Mesenchymal stem cell (in vitro differentiated cells and primary cell): ENCODE results near the gene CLTCL1.
A peak's percentile ranks its signal among the peaks of the same experiment; 100 is the strongest.

Source experiments
- DNase-seq: peaks from one replicate; pipeline ENCODE4 v3.0.0-alpha.2; 2013
- H2AFZ ChIP-seq: one replicate; pipeline ENCODE4 v1.6.1; 2013; ENCODE audit warnings: low read depth, mild to moderate bottlenecking, control low read depth, inconsistent platforms, low read length, moderate library complexity
- H2AK5ac ChIP-seq: 2 replicates; pipeline ENCODE4 v1.6.1; 2013; ENCODE audit warnings: low read length, moderate library complexity, mild to moderate bottlenecking, inconsistent platforms; ENCODE audit not compliant: severe bottlenecking
- H2BK120ac ChIP-seq: one replicate; pipeline ENCODE4 v1.6.1; 2013; ENCODE audit warnings: low read depth, mild to moderate bottlenecking, inconsistent platforms, low read length, moderate library complexity
- H2BK12ac ChIP-seq, 2 experiments: one replicate each; pipeline ENCODE4 v1.6.1; 2013; ENCODE audit warnings: inconsistent platforms in 2 of 2, low read length in 2 of 2, mild to moderate bottlenecking in 2 of 2, moderate library complexity in 2 of 2, control low read depth in 1 of 2
- H2BK15ac ChIP-seq: one replicate; pipeline ENCODE4 v1.6.1; 2013; ENCODE audit warnings: mild to moderate bottlenecking, low read depth, inconsistent platforms; ENCODE audit not compliant: poor library complexity, severe bottlenecking
- H2BK5ac ChIP-seq: 2 replicates; pipeline ENCODE4 v1.6.1; 2013; ENCODE audit warnings: low read depth, mild to moderate bottlenecking, low read length, control low read depth, inconsistent platforms; ENCODE audit not compliant: poor library complexity, severe bottlenecking
- H3K14ac ChIP-seq, 2 experiments: one replicate each; pipeline ENCODE4 v1.6.1; 2013; ENCODE audit warnings: inconsistent platforms in 2 of 2, low read length in 2 of 2, control low read depth in 1 of 2, mild to moderate bottlenecking in 1 of 2, moderate library complexity in 1 of 2
- H3K18ac ChIP-seq, 2 experiments: one replicate each; pipeline ENCODE4 v1.6.1; 2013; ENCODE audit warnings: inconsistent platforms in 2 of 2, low read length in 2 of 2, control low read depth in 1 of 2, low read depth in 1 of 2, mild to moderate bottlenecking in 1 of 2
- H3K23ac ChIP-seq, 2 experiments: one replicate each; pipeline ENCODE4 v1.6.1; 2013; ENCODE audit warnings: inconsistent platforms in 2 of 2, low read length in 2 of 2, mild to moderate bottlenecking in 2 of 2, moderate library complexity in 2 of 2, control low read depth in 1 of 2
- H3K27ac ChIP-seq: 2 replicates; pipeline ENCODE4 v1.5.1; 2013; ENCODE audit warnings: mild to moderate bottlenecking, moderate library complexity, low read length, control low read depth, inconsistent platforms; ENCODE audit not compliant: poor library complexity, severe bottlenecking
- H3K27me3 ChIP-seq, 2 experiments: 2 replicates each; pipeline versions ENCODE4 v1.6.1 to v1.7.0; 2013; ENCODE audit warnings: low read length in 2 of 2, mild to moderate bottlenecking in 2 of 2, moderate library complexity in 2 of 2, control low read depth in 1 of 2, inconsistent platforms in 1 of 2; ENCODE audit not compliant: control insufficient read depth in 1 of 2, insufficient read depth in 1 of 2
- H3K36me3 ChIP-seq, 2 experiments: 2 replicates each; pipeline versions ENCODE4 v1.6.1 to v1.7.0; 2013; ENCODE audit warnings: low read length in 2 of 2, control low read depth in 1 of 2, inconsistent platforms in 1 of 2, low read depth in 1 of 2, mild to moderate bottlenecking in 1 of 2; ENCODE audit not compliant: insufficient read depth in 2 of 2, control insufficient read depth in 1 of 2
- H3K4ac ChIP-seq, 2 experiments: one replicate each; pipeline ENCODE4 v1.6.1; 2013; ENCODE audit warnings: inconsistent platforms in 2 of 2, low read length in 2 of 2, mild to moderate bottlenecking in 2 of 2, moderate library complexity in 2 of 2, control low read depth in 1 of 2, low read depth in 1 of 2
- H3K4me1 ChIP-seq: 2 replicates; pipeline ENCODE4 v1.6.1; 2013; ENCODE audit warnings: low read depth, low read length, control low read depth; ENCODE audit not compliant: control insufficient read depth, insufficient read depth
- H3K4me2 ChIP-seq: 2 replicates; pipeline ENCODE4 v1.6.1; 2013; ENCODE audit warnings: low read length, mild to moderate bottlenecking, inconsistent platforms; ENCODE audit not compliant: poor library complexity, severe bottlenecking
- H3K4me3 ChIP-seq, 2 experiments: 2 replicates each; pipeline versions ENCODE4 v1.5.1 to v1.7.0; 2013; ENCODE audit warnings: low read length in 2 of 2, mild to moderate bottlenecking in 2 of 2, control low read depth in 1 of 2, low read depth in 1 of 2; ENCODE audit not compliant: insufficient read depth in 1 of 2
- H3K79me1 ChIP-seq: replicated peaks from 2 replicates; pipeline ENCODE4 v1.6.1; 2013; ENCODE audit warnings: mild to moderate bottlenecking, control low read depth, low read length, inconsistent platforms; ENCODE audit not compliant: poor library complexity, severe bottlenecking
- H3K9ac ChIP-seq: 2 replicates; pipeline ENCODE4 v1.7.0; 2013; ENCODE audit warnings: mild to moderate bottlenecking, low read length, moderate library complexity
- H3K9me3 ChIP-seq: 2 replicates; pipeline ENCODE4 v1.7.0; 2013; ENCODE audit warnings: mild to moderate bottlenecking, low read length; ENCODE audit not compliant: control insufficient read depth
- H4K8ac ChIP-seq: one replicate; pipeline ENCODE4 v1.6.1; 2013; ENCODE audit warnings: inconsistent platforms, mild to moderate bottlenecking, low read length, moderate library complexity
- H4K91ac ChIP-seq: one replicate; pipeline ENCODE4 v1.6.1; 2013; ENCODE audit warnings: mild to moderate bottlenecking, low read length, inconsistent platforms
- WGBS: methylation state at CpG from one replicate; pipeline ENCODE4 v1.1.7; 2013; ENCODE audit warnings: mixed read lengths; 5-methylcytosine and 5-hydroxymethylcytosine counted together

CLTCL1 gene

DNA sequence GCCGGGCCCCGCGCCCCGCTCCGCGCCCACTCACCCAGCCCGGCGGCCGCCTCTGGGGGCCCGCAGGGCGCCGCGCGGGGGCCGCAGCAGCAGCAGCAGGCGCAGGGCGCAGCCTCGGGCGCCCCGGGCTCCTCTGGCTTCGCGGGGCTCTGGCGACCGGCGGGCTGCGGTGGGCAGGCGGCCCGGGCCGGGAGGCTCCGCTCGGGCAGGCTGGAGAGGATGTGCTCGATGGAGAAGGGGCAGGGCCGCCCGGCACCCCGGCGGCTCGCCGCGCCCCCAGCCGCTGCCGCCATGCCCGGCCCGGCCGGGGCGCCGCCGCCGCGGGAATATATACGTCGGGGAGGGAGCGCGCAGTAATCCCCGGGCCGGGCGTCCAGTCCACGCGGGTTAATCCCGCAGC lies 141.5 kb downstream of the CLTCL1 start, which contains the start of gene GSC2:
Gene GSC2, minus strand, starts transcription at position 302 of the 400 bp plus-strand sequence. Its CDS starts 9 bp downstream, at position 293.
- Histone ChIP-seq H3K4me3 (no peak within 1 kb of the TSS), H2BK5ac (no peak within 1 kb of the TSS)

DNA sequence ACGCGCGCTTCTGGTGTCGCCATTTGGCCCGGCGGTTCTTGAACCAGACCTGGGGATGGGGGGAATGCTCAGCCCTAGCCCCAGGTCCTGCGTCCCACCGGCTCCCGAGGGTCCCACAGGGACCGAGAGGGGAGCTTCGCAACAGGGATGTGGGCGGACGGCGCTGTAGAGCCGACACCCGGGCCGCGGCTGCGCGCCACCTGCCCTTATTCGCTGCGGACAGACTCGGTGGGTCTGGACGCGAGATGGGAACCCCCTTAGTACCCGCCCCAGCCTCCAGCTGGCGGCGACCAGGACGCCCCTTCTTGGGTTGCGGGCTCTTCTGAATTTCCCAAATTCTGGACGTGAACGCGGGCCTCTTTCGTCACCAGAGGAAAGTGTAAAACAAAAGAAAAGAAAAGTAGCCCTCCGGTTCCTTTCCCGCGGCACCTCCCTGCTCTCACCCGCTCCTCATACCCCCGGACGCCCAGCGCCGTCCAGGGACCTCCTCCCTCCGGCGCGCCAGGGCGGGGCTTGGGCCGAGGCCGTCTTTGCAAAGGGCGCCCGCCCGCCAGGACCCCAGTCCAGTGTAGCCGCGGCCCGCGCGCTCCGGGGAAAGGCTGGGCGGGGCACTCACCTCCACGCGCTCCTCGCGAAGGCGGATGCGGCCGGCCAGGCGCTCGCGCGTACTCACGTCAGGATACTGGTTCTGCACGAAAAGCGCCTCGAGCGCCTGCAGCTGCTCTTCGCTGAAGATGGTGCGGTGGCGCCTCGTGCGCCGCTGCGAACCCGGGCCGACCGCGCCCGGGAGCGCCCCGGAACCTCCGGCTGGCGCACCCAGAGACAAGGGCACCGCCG lies 142.3 kb downstream of the CLTCL1 start:
- no peaks in the 10 kb centered on the region for H3K36me3 ChIP-seq
- no peak overlapping the region for H2BK120ac ChIP-seq
- H3K27ac ChIP-seq: no peak overlapping the region
- no peak overlapping the region for H2AK5ac ChIP-seq
- no peak overlapping the region for H3K9ac ChIP-seq
- no peak overlapping the region for H4K8ac ChIP-seq
- H2BK12ac ChIP-seq: no peak overlapping the region
- H3K4me3 ChIP-seq: no peak overlapping the region
- H3K4me2 ChIP-seq: peak overlapping the region; percentile 28
- H2BK15ac ChIP-seq: no peak overlapping the region
- H2AFZ ChIP-seq: no peak overlapping the region
- WGBS: 11% methylated on average over 89 of the region's 92 CpGs
- no peak overlapping the region for H3K14ac ChIP-seq
- no peak overlapping the region for H3K23ac ChIP-seq
- no peak overlapping the region for H3K4ac ChIP-seq
- H2BK5ac ChIP-seq: no peak overlapping the region
- peaks cover 7% of the 10 kb centered on the region for H3K4me1 ChIP-seq
- peaks cover 61 to 62% of the 10 kb centered on the region in 2 experiments for H3K27me3 ChIP-seq
- no peak for DNase-seq
- H3K79me1 ChIP-seq: no peaks in the 10 kb centered on the region
- H4K91ac ChIP-seq: no peak overlapping the region
- H3K18ac ChIP-seq: no peak overlapping the region
- H3K9me3 ChIP-seq: peaks cover 14% of the 10 kb centered on the region

More for the DNA sequence above, 141.5 kb downstream of the CLTCL1 start, which contains the start of gene GSC2:
- Histone ChIP-seq H3K9ac (no peak within 1 kb of the TSS), H3K4me1 (peaks cover 7% of the 10 kb centered on the region), H3K4me2 (peak within 1 kb of the TSS; percentile 28), H3K14ac (peak within 1 kb of the TSS in 1 of 2 experiments; percentile 71), H3K9me3 (peaks cover 14% of the 10 kb centered on the region), H2AK5ac (no peak within 1 kb of the TSS), H3K4ac (no peak within 1 kb of the TSS), H2BK120ac (no peak within 1 kb of the TSS), H2BK15ac (no peak within 1 kb of the TSS), H4K8ac (no peak within 1 kb of the TSS), H2AFZ (no peak within 1 kb of the TSS), H3K27me3 (peaks cover 63 to 64% of the 10 kb centered on the region in 2 experiments), H3K79me1 (no peaks in the 10 kb centered on the region), H3K36me3 (no peaks in the 10 kb centered on the region), H4K91ac (no peak within 1 kb of the TSS), H3K18ac (no peak within 1 kb of the TSS), H2BK12ac (no peak within 1 kb of the TSS), H3K27ac (no peak within 1 kb of the TSS), H3K23ac (no peak within 1 kb of the TSS)
- 5% methylated on average over 25 of the region's 59 CpGs for WGBS
- DNase-seq: no peak

DNA sequence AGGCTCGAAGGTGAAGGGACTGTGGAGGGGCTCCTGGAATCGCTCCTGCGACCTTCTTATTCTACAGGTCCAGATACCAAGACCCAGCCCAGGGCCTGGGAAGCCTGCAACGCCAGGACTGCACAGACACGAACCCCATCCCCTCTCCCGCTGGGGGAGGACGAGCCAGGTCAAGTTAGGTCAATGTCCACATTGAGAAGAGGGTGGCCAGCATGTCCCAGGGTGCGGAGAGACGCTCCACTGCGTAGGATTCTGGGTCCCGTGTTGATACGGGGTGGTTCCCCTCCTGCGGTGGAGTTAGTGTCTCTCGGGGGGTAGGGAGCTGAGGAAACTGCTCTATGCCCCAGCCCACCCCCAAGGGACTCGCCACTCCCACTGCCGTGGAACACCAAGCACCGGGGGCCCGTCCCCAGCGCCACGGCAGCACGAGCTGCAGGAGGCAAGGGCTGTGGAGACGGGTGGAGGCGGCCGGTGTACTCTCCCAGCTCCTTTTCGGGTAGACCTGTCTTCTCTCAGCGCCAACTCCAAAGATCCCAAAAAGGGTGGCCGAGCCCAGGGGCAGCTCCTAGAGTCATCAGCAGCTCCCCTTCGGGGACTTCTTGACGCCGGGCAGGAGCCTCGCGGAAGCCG lies 143.0 kb downstream of the CLTCL1 start:
- H3K23ac ChIP-seq: no peak overlapping the region
- no peak overlapping the region for H2AFZ ChIP-seq
- H3K14ac ChIP-seq: no peak overlapping the region
- H4K91ac ChIP-seq: no peak overlapping the region
- peaks cover 10% of the 10 kb centered on the region for H3K9me3 ChIP-seq
- DNase-seq: no peak
- no peak overlapping the region for H3K4me3 ChIP-seq
- H2BK5ac ChIP-seq: no peak overlapping the region
- no peak overlapping the region for H3K9ac ChIP-seq
- no peak overlapping the region for H3K4me2 ChIP-seq
- no peak overlapping the region for H3K4ac ChIP-seq
- H3K79me1 ChIP-seq: no peaks in the 10 kb centered on the region
- H4K8ac ChIP-seq: no peak overlapping the region
- H3K18ac ChIP-seq: no peak overlapping the region
- WGBS: 68% methylated on average over 28 of the region's 33 CpGs
- H3K4me1 ChIP-seq: peaks cover 9% of the 10 kb centered on the region
- no peaks in the 10 kb centered on the region for H3K36me3 ChIP-seq
- no peak overlapping the region for H2BK15ac ChIP-seq
- H2AK5ac ChIP-seq: no peak overlapping the region
- no peak overlapping the region for H2BK120ac ChIP-seq
- no peak overlapping the region for H2BK12ac ChIP-seq
- H3K27ac ChIP-seq: no peak overlapping the region
- peaks cover 57 to 59% of the 10 kb centered on the region in 2 experiments for H3K27me3 ChIP-seq

DNA sequence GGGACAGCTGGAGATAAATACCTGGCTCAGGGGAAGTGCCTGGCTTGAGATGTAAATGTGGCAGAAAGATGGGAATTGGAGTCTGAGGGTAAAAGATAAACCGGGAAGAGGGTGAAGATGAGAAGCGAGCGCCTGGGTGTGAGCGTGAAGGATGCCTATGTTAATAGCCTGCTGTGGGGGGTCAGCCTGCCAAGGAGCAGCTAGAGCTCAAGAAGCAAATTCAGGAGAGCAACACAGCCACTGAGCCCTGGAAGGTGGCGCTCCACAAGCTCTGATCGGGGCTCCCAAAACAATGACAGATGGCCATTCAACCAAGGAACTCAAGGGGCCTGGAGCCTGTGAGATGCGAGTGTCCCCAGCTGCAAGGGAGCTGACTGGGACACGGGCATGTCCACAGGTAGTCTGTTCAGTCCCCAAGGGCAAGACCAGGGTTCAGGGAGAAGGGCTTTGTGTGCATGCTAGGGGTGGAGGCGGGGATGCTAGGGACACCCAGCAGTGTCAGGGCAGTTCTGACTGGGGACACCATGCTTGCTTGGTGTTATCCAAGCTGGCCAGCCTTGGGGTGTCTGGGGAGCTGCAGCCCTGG lies 144.2 kb downstream of the CLTCL1 start:
- Histone ChIP-seq H2BK120ac (no peak overlapping the region), H3K23ac (no peak overlapping the region), H2BK5ac (no peak overlapping the region), H3K9me3 (peaks cover 10% of the 10 kb centered on the region), H3K18ac (no peak overlapping the region), H3K4me2 (no peak overlapping the region), H3K14ac (no peak overlapping the region), H3K4me1 (peaks cover 12% of the 10 kb centered on the region), H3K4ac (no peak overlapping the region), H3K27ac (no peak overlapping the region), H4K91ac (no peak overlapping the region), H3K9ac (no peak overlapping the region), H2AK5ac (no peak overlapping the region), H2BK12ac (no peak overlapping the region), H2BK15ac (no peak overlapping the region), H4K8ac (no peak overlapping the region), H3K27me3 (peaks cover 50 to 52% of the 10 kb centered on the region in 2 experiments), H2AFZ (no peak overlapping the region), H3K4me3 (no peak overlapping the region), H3K79me1 (peaks cover 7% of the 10 kb centered on the region), H3K36me3 (peaks cover 4 to 5% of the 10 kb centered on the region in 2 experiments)
- no peak for DNase-seq
- 24% methylated on average over 9 of the region's 9 CpGs for WGBS
